ENCODE results near the gene BRIP1. TPM values are rescaled to one million over a fixed set of nuclear protein-coding genes. Genes with fewer than 3 reads are reported as not detected.

Gene BRIP1
- total and polyA plus RNA-seq, 2 experiments from 2014 or later: 8.0 to 23.1 TPM

DNA sequence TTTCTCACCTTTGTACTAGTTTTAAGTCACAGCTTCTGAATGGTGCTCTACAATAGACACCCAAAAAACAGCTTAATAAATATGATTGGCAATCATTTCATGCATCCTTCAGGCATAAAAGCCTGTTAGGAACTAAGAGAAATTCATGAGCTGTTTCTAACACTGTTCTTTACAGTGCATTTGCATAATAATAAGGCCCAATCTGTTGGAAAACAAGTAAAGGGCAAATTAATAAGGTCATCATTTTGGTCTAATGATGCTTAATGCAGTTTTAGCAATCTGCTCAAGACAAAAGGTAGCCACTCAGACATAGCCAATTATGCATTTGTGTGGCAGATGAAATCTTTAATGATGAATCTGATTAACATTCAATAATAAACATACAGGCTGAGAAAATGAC lies 216.8 kb downstream of the BRIP1 start:
- Mint-ChIP-seq H3K4me3 (no peak overlapping the region), H3K27me3 (ENCODE audit: insufficient read depth, low read depth, poor library complexity) (no peaks in the 10 kb centered on the region), H3K4me1 (peaks cover 3% of the 10 kb centered on the region; the same call in 2 of the 3 replicates), H3K9me3 (peaks cover 8% of the 10 kb centered on the region), H3K36me3 (ENCODE audit: low read depth) (peaks cover 3% of the 10 kb centered on the region; the same call in 1 of the 3 replicates), H3K27ac (no peak overlapping the region)
- Histone ChIP-seq H3K36me3 (ENCODE audit: insufficient read depth) (no peaks in the 10 kb centered on the region), H2AFZ (no peak overlapping the region), H3K4me1 (ENCODE audit: insufficient read depth) (0 out of 2 replicates have a peak, but pooled peaks cover 4% of the 10 kb centered on the region), H4K20me1 (replicated peaks; ENCODE audit: insufficient read depth) (no peaks in the 10 kb centered on the region), H3K79me2 (replicated peaks; ENCODE audit: insufficient read depth) (no peaks in the 10 kb centered on the region), H3F3A (replicated peaks; ENCODE audit: low read depth) (no peaks in the 10 kb centered on the region), H3K9me2 (ENCODE audit: insufficient read depth) (no peaks in the 10 kb centered on the region), H3K4me2 (no peak overlapping the region), H3K27ac (ENCODE audit: low read depth) (no peak overlapping the region), H3K27me3 (ENCODE audit: insufficient read depth) (no peaks in the 10 kb centered on the region), H3K4me3 (no peak overlapping the region)
- DNase-seq (ENCODE audit: low spot score) (no peak), ATAC-seq (no peak)
- no peak for TF ChIP-seq ZNF331 (CRISPR knock-in tag; IDR thresholded peaks at IDR 0.05; ENCODE audit: low read depth)
- TF ChIP-seq NANOG (IDR thresholded peaks at IDR 0.05; ENCODE audit: borderline replicate concordance): no peak
- TF ChIP-seq ZNF462 (CRISPR knock-in tag; IDR thresholded peaks at IDR 0.05): no peak
- no peak for TF ChIP-seq EZH2phosphoT487 (IDR thresholded peaks at IDR 0.05; ENCODE audit: unreplicated experiment)
- no peak for TF ChIP-seq JUNB (IDR thresholded peaks at IDR 0.05; ENCODE audit: unreplicated experiment)
- no peak for TF ChIP-seq POLR2AphosphoS5 (IDR thresholded peaks at IDR 0.05; ENCODE audit: low read depth)
- no peak for TF ChIP-seq ETS1 (IDR thresholded peaks at IDR 0.05)
- TF ChIP-seq ZNF114 (CRISPR knock-in tag; IDR thresholded peaks at IDR 0.05): no peak
- no peak for TF ChIP-seq REST (IDR thresholded peaks at IDR 0.05; ENCODE audit: unreplicated experiment)
- no peak for TF ChIP-seq STAT1 (IDR thresholded peaks at IDR 0.05; ENCODE audit: unreplicated experiment)
- TF ChIP-seq CTCF (conservative IDR thresholded peaks at IDR 0.05; ENCODE audit: low read depth in 2 of 2): no peak
- TF ChIP-seq EZH2 (IDR thresholded peaks at IDR 0.05; ENCODE audit: low read depth, unreplicated experiment): no peak
- TF ChIP-seq CREB1 (CRISPR knock-in tag; IDR thresholded peaks at IDR 0.05; ENCODE audit: low read depth): no peak

All from GM23338 (cell line).